OCI-LY7 (cell line): Measurements from ENCODE around the gene JOSD2. TPM values are rescaled to one million over a fixed set of nuclear protein-coding genes. Genes with fewer than 3 reads are reported as not detected.

Source experiments
- BruUV-seq: library from RNA; stranded (reverse); fragments of 400-500 nt; replicated peaks from 2 replicates; lab custom pipeline; 2021; lab: Mats Ljungman, UMichigan
- CTCF ChIA-PET: fragments of 300-600 bp; sonication (Branson Sonifier 250); formaldehyde crosslinking; loops from one replicate; lab custom pipeline; 2022; ENCODE audit warnings: antibody characterized with exemption; ENCODE audit not compliant: unreplicated experiment; lab: Charles Lee
- POLR2A ChIA-PET: fragments of 300-600 bp; sonication (Branson Sonifier 250); formaldehyde crosslinking; loops from one replicate; lab custom pipeline; 2022; ENCODE audit warnings: antibody characterized with exemption; lab: Charles Lee
- DNase-seq: peaks from one replicate; pipeline ENCODE4 v3.0.0-alpha.2; 2015; ENCODE audit warnings: low spot score
- H2AFZ ChIP-seq: fragments of 200-600 bp; sonication (generic), shearing (Covaris generic); 2 replicates; pipeline ENCODE4 v1.6.1; 2014; ENCODE audit warnings: mild to moderate bottlenecking, antibody characterized with exemption, low read length, moderate library complexity
- H3K27ac ChIP-seq: fragments of 200-600 bp; sonication (generic); 2 replicates; pipeline ENCODE4 v1.5.1; 2014; ENCODE audit warnings: mixed run types, low read depth, mild to moderate bottlenecking, moderate library complexity, low read length, inconsistent platforms; ENCODE audit not compliant: poor library complexity, severe bottlenecking
- H3K36me3 ChIP-seq: fragments of 200-600 bp; sonication (generic); 2 replicates; pipeline ENCODE4 v1.6.1; 2014; ENCODE audit warnings: mild to moderate bottlenecking, antibody characterized with exemption, low read length, moderate library complexity, mixed read lengths; ENCODE audit not compliant: insufficient read depth
- H3K4me1 ChIP-seq: fragments of 200-600 bp; sonication (generic); 2 replicates; pipeline ENCODE4 v1.5.1; 2014; ENCODE audit warnings: mild to moderate bottlenecking, low read length; ENCODE audit not compliant: insufficient read depth, poor library complexity, severe bottlenecking
- H3K4me2 ChIP-seq: fragments of 200-600 bp; sonication (generic); 2 replicates; pipeline ENCODE4 v1.6.1; 2014; ENCODE audit warnings: mild to moderate bottlenecking, low read length
- H3K4me3 ChIP-seq: fragments of 200-600 bp; sonication (generic); 2 replicates; pipeline ENCODE4 v1.5.1; 2014; ENCODE audit warnings: mild to moderate bottlenecking, low read depth, low read length; ENCODE audit not compliant: poor library complexity, severe bottlenecking
- H3K79me2 ChIP-seq: fragments of 200-600 bp; sonication (generic); 2 replicates; pipeline ENCODE4 v1.6.1; 2016; ENCODE audit warnings: low read depth, mild to moderate bottlenecking, low read length, moderate library complexity, mixed read lengths; ENCODE audit not compliant: insufficient read depth
- H3K9me2 ChIP-seq: fragments of 200-600 bp; sonication (generic); 2 replicates; pipeline ENCODE4 v1.6.1; 2016; ENCODE audit warnings: mild to moderate bottlenecking, low read length, mixed read lengths; ENCODE audit not compliant: insufficient read depth
- H3K9me3 ChIP-seq: fragments of 200-600 bp; sonication (generic); 2 replicates; pipeline ENCODE4 v1.6.1; 2014; ENCODE audit warnings: mild to moderate bottlenecking, mixed run types, low read length, mixed read lengths
- H4K20me1 ChIP-seq: fragments of 200-600 bp; sonication (generic); 2 replicates; pipeline ENCODE4 v1.6.1; 2014; ENCODE audit warnings: mild to moderate bottlenecking, antibody characterized with exemption, low read length, moderate library complexity, mixed read lengths; ENCODE audit not compliant: insufficient read depth
- EZH2phosphoT487 ChIP-seq: fragments of 200-600 bp; sonication (generic); IDR thresholded peaks from 2 replicates; pipeline ENCODE4 v1.6.1; 2018; ENCODE audit warnings: low read depth, borderline replicate concordance, mild to moderate bottlenecking, mixed run types, antibody characterized with exemption, low read length, moderate library complexity, mixed read lengths
- intact Hi-C: fragments of 100-400 bp; cut with micrococcal nuclease; formaldehyde crosslinking; loops from one replicate; pipeline ENCODE4 v1.10.0; 2022; ENCODE audit not compliant: unreplicated experiment
- total RNA-seq, 2 experiments: library from RNA; depleted of rRNA in 1 of 2; stranded (reverse); fragments of >200 nt in 1 of 2; shearing (Covaris generic) in 1 of 2; gene quantifications; 2 replicates each; pipeline ENCODE4 v1.2.3, GENCODE V29; 2014 to 2022
- TF ChIP-seq, protein P1 (sequence below): fragments of 200-600 bp; sonication (generic); conservative IDR thresholded peaks from 2 replicates; pipeline ENCODE4 v1.5.1; 2014; ENCODE audit warnings: mild to moderate bottlenecking, antibody characterized with exemption, low read length, moderate library complexity, mixed read lengths

Gene JOSD2
- total RNA-seq, 2 experiments from 2014 or later: 13.0 to 17.8 TPM

DNA sequence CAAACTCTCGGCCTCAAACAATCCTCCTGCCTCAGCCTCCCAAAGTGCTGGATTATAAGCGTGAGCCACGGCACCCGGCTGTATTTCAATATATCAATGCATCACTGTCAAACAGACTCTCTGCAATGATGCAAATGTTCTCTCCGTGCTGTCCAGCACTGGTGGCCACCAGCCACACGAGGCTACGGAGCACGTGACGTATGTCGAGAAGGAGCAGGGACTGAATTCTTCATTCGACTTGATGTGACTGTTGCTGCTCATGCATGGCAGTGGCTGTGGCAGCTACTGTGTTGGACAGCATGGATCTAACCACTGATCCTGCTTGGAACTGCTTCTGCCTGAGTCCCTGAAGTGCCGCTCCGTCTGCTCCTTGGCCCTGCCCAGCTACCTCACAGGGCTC is 47.5 kb upstream of the JOSD2 start:
- CTCF ChIA-PET: no interaction called here
- no peak for DNase-seq
- Histone ChIP-seq H3K4me2 (no peak overlapping the region), H3K27ac (no peak overlapping the region), H3K9me3 (no peaks in the 10 kb centered on the region), H2AFZ (no peak overlapping the region), H3K4me3 (no peak overlapping the region), H3K9me2 (no peaks in the 10 kb centered on the region), H3K36me3 (no peaks in the 10 kb centered on the region), H3K4me1 (no peaks in the 10 kb centered on the region), H4K20me1 (no peaks in the 10 kb centered on the region), H3K79me2 (no peaks in the 10 kb centered on the region)
- intact Hi-C loops: no loop called here
- TF ChIP-seq, protein P1, sequence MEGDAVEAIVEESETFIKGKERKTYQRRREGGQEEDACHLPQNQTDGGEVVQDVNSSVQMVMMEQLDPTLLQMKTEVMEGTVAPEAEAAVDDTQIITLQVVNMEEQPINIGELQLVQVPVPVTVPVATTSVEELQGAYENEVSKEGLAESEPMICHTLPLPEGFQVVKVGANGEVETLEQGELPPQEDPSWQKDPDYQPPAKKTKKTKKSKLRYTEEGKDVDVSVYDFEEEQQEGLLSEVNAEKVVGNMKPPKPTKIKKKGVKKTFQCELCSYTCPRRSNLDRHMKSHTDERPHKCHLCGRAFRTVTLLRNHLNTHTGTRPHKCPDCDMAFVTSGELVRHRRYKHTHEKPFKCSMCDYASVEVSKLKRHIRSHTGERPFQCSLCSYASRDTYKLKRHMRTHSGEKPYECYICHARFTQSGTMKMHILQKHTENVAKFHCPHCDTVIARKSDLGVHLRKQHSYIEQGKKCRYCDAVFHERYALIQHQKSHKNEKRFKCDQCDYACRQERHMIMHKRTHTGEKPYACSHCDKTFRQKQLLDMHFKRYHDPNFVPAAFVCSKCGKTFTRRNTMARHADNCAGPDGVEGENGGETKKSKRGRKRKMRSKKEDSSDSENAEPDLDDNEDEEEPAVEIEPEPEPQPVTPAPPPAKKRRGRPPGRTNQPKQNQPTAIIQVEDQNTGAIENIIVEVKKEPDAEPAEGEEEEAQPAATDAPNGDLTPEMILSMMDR: no peak
- no peak for TF ChIP-seq EZH2phosphoT487
- no TSS peak for BruUV-seq
- POLR2A ChIA-PET: no interaction called here

DNA sequence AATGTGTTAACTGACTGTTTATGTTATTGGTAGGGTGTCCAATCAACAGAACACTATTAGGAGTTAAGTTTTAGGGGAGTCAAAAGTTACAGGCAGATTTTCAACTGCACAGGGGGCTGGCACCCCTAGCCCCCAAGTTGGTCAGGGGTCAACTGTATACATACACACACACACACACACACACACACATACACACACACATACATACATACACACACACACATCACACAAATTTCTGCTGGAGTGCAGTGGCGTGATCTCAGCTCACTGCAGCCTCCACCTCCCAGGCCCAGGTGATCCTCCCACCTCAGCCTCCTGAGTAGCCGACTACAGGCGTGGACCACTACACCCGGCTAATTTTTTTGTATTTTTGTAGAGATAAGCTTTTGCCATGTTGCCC is 47.0 kb upstream of the JOSD2 start:
- intact Hi-C loops: no loop called here
- no TSS peak for BruUV-seq
- Histone ChIP-seq H4K20me1 (no peaks in the 10 kb centered on the region), H3K9me2 (no peaks in the 10 kb centered on the region), H3K4me1 (no peaks in the 10 kb centered on the region), H3K79me2 (no peaks in the 10 kb centered on the region), H2AFZ (no peak overlapping the region), H3K4me2 (no peak overlapping the region), H3K9me3 (no peaks in the 10 kb centered on the region), H3K36me3 (no peaks in the 10 kb centered on the region), H3K27ac (no peak overlapping the region), H3K4me3 (no peak overlapping the region)
- ChIA-PET POLR2A (no interaction called here), CTCF (no interaction called here)
- no peak for TF ChIP-seq EZH2phosphoT487
- TF ChIP-seq, protein P1: no peak
- DNase-seq: no peak

DNA sequence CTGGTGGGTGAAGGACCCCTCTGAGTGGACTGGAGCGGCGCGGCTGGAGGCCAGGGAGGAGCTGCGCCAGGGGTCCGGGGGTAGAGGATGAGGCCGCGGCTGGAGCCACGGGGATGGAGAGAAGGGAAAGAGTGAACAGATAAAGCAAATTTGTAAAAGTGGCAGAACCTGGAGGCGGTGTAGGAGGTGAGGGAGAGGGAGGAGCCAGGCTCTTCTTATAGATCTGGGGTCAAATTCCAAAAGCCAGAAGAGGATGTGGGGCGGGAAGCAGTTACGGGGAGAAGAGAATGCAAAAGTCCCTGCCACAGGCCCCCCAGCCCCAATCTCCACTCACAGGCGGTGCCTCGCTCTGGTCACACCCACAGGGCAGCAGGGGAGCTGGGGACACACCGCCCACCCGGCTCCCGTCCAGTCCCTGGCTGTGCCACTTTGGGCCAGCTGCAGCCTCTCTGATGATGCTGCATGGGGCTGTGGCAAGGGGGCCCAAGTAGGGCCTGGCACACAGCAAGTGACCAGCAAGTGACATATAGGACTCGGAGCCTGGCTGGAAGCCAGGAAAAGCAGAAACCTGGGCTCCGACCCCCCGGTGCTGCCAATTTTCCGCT is 46.1 kb upstream of the JOSD2 start:
- Histone ChIP-seq H3K4me2 (peak overlapping the region; percentile 88), H3K79me2 (no peaks in the 10 kb centered on the region), H3K27ac (no peak overlapping the region), H3K4me3 (peak overlapping the region; percentile 69), H3K9me3 (no peaks in the 10 kb centered on the region), H3K4me1 (no peaks in the 10 kb centered on the region), H4K20me1 (no peaks in the 10 kb centered on the region), H2AFZ (no peak overlapping the region), H3K9me2 (no peaks in the 10 kb centered on the region), H3K36me3 (no peaks in the 10 kb centered on the region)
- ChIA-PET CTCF (no interaction called here), POLR2A (no interaction called here)
- TF ChIP-seq, protein P1: no peak
- no peak for TF ChIP-seq EZH2phosphoT487
- no peak for DNase-seq
- no TSS peak for BruUV-seq
- intact Hi-C loops: loop anchor here (2.0 kb wide), 1 partner anchor 200 kb away; no protein-coding TSS in a partner anchor
